ENCODE data around the gene CCDC43.

DNA sequence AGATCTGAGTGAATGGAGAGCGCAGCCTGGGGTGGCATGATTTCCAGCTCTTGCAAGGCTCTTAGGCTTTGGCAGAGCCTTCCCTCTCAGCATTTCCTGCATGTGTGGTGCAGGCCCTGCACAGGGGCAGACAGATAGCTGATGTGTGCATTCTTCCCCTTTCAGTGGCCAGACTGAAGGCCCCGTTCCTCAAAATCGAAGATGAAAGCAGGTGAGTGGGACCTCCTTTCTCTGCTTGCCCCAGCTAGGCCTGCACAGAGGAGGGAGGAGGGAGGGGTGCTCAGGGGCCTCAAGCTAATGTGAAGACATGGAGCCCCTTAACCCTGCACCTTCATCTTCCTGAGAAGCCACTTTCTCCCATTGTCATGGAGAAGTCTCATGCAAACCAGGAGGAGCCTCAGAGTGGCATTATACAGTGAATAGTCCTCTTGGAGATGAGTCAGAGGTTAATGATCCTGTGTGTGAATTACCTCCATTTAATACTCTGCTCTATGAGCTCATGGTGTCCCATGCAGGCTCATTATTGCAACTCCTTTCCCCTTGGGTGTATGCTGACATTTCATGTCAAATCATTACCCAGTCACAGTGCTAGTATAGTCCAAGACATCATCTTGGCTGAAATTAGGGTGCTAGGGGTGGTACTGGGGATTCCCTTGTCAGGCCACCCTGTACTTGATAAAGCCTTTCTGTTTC lies 48.8 kb upstream of the CCDC43 start:
- TF ChIP-seq CTCF (IDR thresholded peaks at IDR 0.05) (no peak), REST (IDR thresholded peaks at IDR 0.05; ENCODE audit: insufficient read depth in 1 of 2, low read depth in 2 of 2, low read length in 1 of 2) (no peak)
